Measurements from ENCODE around the gene USP13.

USP13 gene

GRCh38 chr3:179729981-179730380 lies 77.1 kb downstream of the USP13 start:
- no peak overlapping the region for H3K27ac Mint-ChIP-seq
- H3K9me3 Mint-ChIP-seq (ENCODE audit: low read depth) = no peaks in the 10 kb centered on the region
- H3K36me3 Mint-ChIP-seq = peaks cover 28% of the 10 kb centered on the region
- no peak overlapping the region for H3K4me3 Mint-ChIP-seq
- H3K27me3 Mint-ChIP-seq = no peaks in the 10 kb centered on the region
- H3K4me1 Mint-ChIP-seq (ENCODE audit: low read depth) = no peaks in the 10 kb centered on the region

DNA sequence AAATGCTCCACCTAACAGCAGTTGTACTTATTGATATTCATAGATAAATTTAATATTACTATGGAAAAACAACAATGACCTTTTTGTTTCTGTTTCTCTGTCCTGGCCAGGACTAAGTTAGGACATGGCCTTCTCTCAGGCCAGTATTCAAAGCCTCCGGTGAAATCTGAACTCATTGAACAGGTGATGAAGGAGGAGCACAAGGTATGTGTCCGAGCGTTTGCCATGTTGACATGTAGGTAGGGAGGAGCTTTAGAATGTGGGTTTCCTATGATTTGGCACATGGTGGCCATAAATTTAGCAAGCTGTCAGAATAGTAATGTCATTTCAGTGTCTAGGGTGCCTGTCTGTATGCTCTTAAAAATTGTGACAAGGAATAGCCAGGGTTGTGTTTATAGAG lies 77.7 kb downstream of the USP13 start:
- Mint-ChIP-seq H3K4me3 (no peak overlapping the region), H3K9me3 (ENCODE audit: low read depth) (no peaks in the 10 kb centered on the region), H3K36me3 (peaks cover 23% of the 10 kb centered on the region), H3K27ac (no peak overlapping the region), H3K27me3 (no peaks in the 10 kb centered on the region), H3K4me1 (ENCODE audit: low read depth) (no peaks in the 10 kb centered on the region)

DNA sequence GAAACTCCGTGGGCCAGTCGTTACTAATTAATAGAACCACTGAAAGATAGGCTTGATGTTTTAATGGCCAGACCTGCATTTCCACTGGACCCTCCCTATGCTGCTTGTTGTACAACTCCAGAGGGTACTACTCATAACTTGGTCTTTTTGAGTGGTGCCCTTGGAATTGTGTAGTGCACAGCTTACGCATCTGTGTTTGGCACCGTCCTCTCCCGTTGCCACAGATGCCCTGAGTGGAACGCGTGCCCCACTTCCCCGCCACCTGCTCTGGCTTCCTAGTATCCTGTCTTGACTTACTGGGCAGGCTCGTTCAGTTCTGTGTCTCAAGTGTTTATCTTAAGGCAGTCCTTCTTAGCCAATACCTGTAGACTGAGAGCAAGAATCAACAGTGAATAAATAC lies 78.7 kb downstream of the USP13 start:
- Mint-ChIP-seq H3K9me3 (ENCODE audit: low read depth) (no peaks in the 10 kb centered on the region), H3K4me1 (ENCODE audit: low read depth) (no peaks in the 10 kb centered on the region), H3K27ac (no peak overlapping the region), H3K36me3 (peaks cover 21% of the 10 kb centered on the region), H3K4me3 (no peak overlapping the region), H3K27me3 (no peaks in the 10 kb centered on the region)

DNA sequence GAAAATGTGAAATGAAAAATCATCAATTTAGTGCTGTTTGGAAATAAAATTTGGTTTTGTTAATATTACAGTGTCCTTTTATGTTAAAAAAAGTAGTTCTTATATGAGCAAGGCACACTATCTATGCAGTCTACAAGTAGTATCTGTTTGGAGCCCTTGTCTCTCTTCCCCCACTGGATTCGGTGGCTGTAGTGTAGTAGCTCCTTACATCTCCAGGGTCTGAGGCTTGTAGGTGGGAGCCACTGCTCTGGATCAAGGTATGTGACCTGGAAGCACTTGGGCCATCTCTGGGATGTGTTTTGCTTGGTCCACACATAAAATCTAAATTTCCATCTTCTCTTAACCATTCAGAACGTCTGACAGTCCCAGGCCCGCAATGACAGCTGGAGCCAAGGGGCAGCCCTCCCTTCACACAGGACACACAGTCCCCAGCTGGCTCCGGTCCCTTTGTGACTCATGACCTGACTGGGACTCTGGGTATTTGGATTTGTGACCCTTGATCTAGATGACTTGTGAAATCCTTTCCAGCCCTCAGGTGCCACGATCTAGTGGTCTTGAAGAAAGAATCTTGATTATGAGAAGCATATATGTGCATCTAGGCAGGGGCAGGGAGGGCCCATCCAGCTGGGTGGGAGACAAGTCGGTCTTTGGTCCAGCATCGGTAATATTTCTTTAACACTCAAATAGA lies 80.0 kb downstream of the USP13 start:
- peaks cover 21% of the 10 kb centered on the region for H3K36me3 Mint-ChIP-seq
- no peaks in the 10 kb centered on the region for H3K4me1 Mint-ChIP-seq (ENCODE audit: low read depth)
- H3K4me3 Mint-ChIP-seq = no peak overlapping the region
- no peak overlapping the region for H3K27ac Mint-ChIP-seq
- no peaks in the 10 kb centered on the region for H3K27me3 Mint-ChIP-seq
- H3K9me3 Mint-ChIP-seq (ENCODE audit: low read depth) = no peaks in the 10 kb centered on the region

- no peak overlapping the region for H3K4me3 Mint-ChIP-seq
- no peaks in the 10 kb centered on the region for H3K4me1 Mint-ChIP-seq (ENCODE audit: low read depth)
- H3K27me3 Mint-ChIP-seq = no peaks in the 10 kb centered on the region
- no peaks in the 10 kb centered on the region for H3K9me3 Mint-ChIP-seq (ENCODE audit: low read depth)
- peaks cover 23% of the 10 kb centered on the region for H3K36me3 Mint-ChIP-seq
- no peak overlapping the region for H3K27ac Mint-ChIP-seq
These were observed 81.0 kb downstream of the USP13 start for GRCh38 chr3:179733797-179734196.

- H3K27me3 Mint-ChIP-seq = no peaks in the 10 kb centered on the region
- no peak overlapping the region for H3K27ac Mint-ChIP-seq
- H3K4me3 Mint-ChIP-seq = no peak overlapping the region
- H3K4me1 Mint-ChIP-seq (ENCODE audit: low read depth) = no peaks in the 10 kb centered on the region
- no peaks in the 10 kb centered on the region for H3K9me3 Mint-ChIP-seq (ENCODE audit: low read depth)
- peaks cover 19% of the 10 kb centered on the region for H3K36me3 Mint-ChIP-seq
These were observed 81.8 kb downstream of the USP13 start for GRCh38 chr3:179734497-179735281.

- peaks cover 14% of the 10 kb centered on the region for H3K36me3 Mint-ChIP-seq
- no peak overlapping the region for H3K27ac Mint-ChIP-seq
- H3K27me3 Mint-ChIP-seq = no peaks in the 10 kb centered on the region
- no peaks in the 10 kb centered on the region for H3K9me3 Mint-ChIP-seq (ENCODE audit: low read depth)
- no peaks in the 10 kb centered on the region for H3K4me1 Mint-ChIP-seq (ENCODE audit: low read depth)
- no peak overlapping the region for H3K4me3 Mint-ChIP-seq
These were observed 82.5 kb downstream of the USP13 start for GRCh38 chr3:179735321-179735720.

- Mint-ChIP-seq H3K9me3 (ENCODE audit: low read depth) (no peaks in the 10 kb centered on the region), H3K27me3 (no peaks in the 10 kb centered on the region), H3K4me3 (no peak overlapping the region), H3K36me3 (peaks cover 20% of the 10 kb centered on the region), H3K27ac (no peak overlapping the region), H3K4me1 (ENCODE audit: low read depth) (no peaks in the 10 kb centered on the region)
These were observed 86.2 kb downstream of the USP13 start for GRCh38 chr3:179738998-179739397.

DNA sequence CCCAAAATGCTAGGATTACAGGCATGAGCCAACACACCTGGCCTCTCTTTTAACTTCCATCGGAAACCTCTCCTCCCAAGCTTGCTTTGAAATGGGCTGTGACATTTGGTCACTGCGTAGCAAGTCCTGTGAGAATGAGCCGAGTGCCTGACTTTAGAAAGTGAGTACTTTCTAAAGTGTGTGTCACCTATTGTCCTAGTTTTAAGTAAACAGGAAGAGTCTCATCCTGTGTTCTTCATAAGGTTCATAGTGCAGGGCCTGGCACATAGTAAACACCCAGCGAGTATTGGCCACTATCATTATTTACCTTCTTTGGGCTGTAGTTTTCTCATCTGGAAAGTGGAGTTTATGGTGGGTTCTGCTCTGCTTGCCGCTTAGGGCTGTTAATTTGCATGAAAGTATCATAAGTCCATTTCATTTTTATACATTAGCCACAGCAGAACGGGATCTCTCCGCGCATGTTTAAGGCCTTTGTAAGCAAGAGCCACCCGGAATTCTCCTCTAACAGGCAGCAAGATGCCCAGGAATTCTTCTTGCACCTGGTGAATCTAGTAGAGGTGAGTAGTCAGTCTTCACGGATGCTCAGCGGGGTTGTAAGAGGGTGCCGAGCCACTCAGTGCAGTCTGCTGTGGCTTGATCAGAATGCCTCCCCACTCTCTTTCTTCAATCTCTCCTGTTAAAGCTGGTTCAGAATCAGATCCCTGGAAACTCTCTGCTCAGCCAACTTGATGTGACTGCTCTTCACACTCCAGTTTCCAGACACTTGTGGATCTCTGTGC lies 87.2 kb downstream of the USP13 start:
- peaks cover 20% of the 10 kb centered on the region for H3K36me3 Mint-ChIP-seq
- H3K27ac Mint-ChIP-seq = no peak overlapping the region

GRCh38 chr3:179743913-179744312 lies 91.1 kb downstream of the USP13 start:
- Mint-ChIP-seq H3K4me1 (ENCODE audit: low read depth) (no peaks in the 10 kb centered on the region), H3K27me3 (no peaks in the 10 kb centered on the region), H3K9me3 (ENCODE audit: low read depth) (no peaks in the 10 kb centered on the region), H3K36me3 (peaks cover 26% of the 10 kb centered on the region), H3K27ac (no peak overlapping the region), H3K4me3 (no peak overlapping the region)

More for the DNA sequence above, 87.2 kb downstream of the USP13 start:
- Mint-ChIP-seq H3K9me3 (ENCODE audit: low read depth) (no peaks in the 10 kb centered on the region), H3K4me3 (no peak overlapping the region), H3K4me1 (ENCODE audit: low read depth) (no peaks in the 10 kb centered on the region), H3K27me3 (no peaks in the 10 kb centered on the region)

DNA sequence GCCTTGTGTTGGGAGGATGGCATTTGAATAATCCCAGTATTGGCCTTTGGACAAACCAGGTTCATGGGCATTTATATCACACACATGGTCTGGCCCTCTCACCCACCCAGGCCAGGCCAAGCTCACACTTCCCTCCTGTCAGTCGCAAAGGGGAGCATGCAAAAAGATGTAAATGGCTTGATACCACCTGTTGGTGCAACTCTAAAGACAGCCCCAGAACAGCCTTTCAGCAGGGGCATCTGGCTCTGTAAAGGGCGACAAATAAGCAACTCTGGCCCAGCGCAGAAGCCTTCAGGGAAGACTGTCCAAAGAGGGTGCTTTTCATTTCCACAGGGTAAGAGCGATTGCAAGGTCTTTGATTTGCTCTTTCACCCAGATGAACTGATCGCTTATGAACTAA lies 91.8 kb downstream of the USP13 start:
- Mint-ChIP-seq H3K27me3 (no peaks in the 10 kb centered on the region), H3K9me3 (ENCODE audit: low read depth) (no peaks in the 10 kb centered on the region), H3K4me1 (ENCODE audit: low read depth) (no peaks in the 10 kb centered on the region), H3K36me3 (peaks cover 27% of the 10 kb centered on the region), H3K4me3 (no peak overlapping the region), H3K27ac (no peak overlapping the region)

DNA sequence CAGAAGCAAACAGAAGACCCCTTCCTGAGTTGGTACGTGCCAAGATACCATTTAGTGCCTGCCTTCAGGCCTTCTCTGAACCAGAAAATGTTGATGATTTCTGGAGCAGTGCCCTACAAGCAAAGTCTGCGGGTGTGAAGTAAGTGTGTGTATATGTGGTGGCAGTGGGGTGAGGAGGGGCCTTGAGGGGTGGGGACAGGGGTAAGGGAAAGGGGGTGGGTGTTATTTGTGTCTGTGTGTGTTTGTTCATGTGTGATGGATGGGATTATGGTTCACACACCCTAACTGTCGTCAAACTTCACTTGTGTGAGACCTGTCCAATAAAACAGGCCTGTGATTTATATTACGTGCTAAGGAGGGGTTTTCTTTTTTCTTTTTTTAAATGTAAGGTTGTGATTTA lies 92.2 kb downstream of the USP13 start:
- H3K27ac Mint-ChIP-seq = no peak overlapping the region
- no peaks in the 10 kb centered on the region for H3K9me3 Mint-ChIP-seq (ENCODE audit: low read depth)
- no peaks in the 10 kb centered on the region for H3K4me1 Mint-ChIP-seq (ENCODE audit: low read depth)
- H3K27me3 Mint-ChIP-seq = no peaks in the 10 kb centered on the region
- H3K4me3 Mint-ChIP-seq = no peak overlapping the region
- H3K36me3 Mint-ChIP-seq = peaks cover 27% of the 10 kb centered on the region

GRCh38 chr3:179745716-179746115 lies 92.9 kb downstream of the USP13 start:
- H3K27ac Mint-ChIP-seq = no peak overlapping the region
- H3K4me3 Mint-ChIP-seq = no peak overlapping the region
- H3K27me3 Mint-ChIP-seq = no peaks in the 10 kb centered on the region
- H3K36me3 Mint-ChIP-seq = peaks cover 29% of the 10 kb centered on the region
- H3K9me3 Mint-ChIP-seq (ENCODE audit: low read depth) = no peaks in the 10 kb centered on the region
- no peaks in the 10 kb centered on the region for H3K4me1 Mint-ChIP-seq (ENCODE audit: low read depth)

- H3K36me3 Mint-ChIP-seq = peaks cover 27% of the 10 kb centered on the region
- no peaks in the 10 kb centered on the region for H3K27me3 Mint-ChIP-seq
- no peaks in the 10 kb centered on the region for H3K4me1 Mint-ChIP-seq (ENCODE audit: low read depth)
- H3K4me3 Mint-ChIP-seq = no peak overlapping the region
- H3K27ac Mint-ChIP-seq = no peak overlapping the region
- H3K9me3 Mint-ChIP-seq (ENCODE audit: low read depth) = no peaks in the 10 kb centered on the region
These were observed 98.0 kb downstream of the USP13 start for GRCh38 chr3:179750720-179751328.

DNA sequence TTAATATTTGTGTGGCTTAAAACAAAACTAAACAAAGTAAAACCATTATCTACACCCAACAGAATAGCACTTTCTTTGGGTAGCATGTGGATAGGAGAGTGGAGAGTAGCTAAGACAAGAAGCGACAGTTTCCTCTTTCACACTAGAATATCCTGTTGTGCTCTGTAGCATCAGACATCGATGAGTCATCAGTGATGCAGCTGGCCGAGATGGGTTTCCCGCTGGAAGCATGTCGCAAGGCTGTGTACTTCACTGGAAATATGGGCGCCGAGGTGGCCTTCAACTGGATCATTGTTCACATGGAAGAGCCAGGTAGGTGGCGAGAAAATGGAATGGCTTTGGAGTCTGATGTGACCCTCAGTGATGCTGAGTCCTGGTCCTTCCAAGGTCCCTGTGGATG lies 108.1 kb downstream of the USP13 start:
- H3K4me1 Mint-ChIP-seq (ENCODE audit: low read depth) = no peaks in the 10 kb centered on the region
- H3K36me3 Mint-ChIP-seq = peaks cover 38% of the 10 kb centered on the region
- no peak overlapping the region for H3K4me3 Mint-ChIP-seq
- H3K27ac Mint-ChIP-seq = no peak overlapping the region
- H3K9me3 Mint-ChIP-seq (ENCODE audit: low read depth) = no peaks in the 10 kb centered on the region
- no peaks in the 10 kb centered on the region for H3K27me3 Mint-ChIP-seq
